GDM1 (cell line): Measurements from ENCODE around the gene EBP.
A peak's percentile ranks its signal among the peaks of the same experiment; 100 is the strongest.
"Not testable (repeated sequence)": the region's sequence is repeated elsewhere in the genome, so short reads cannot be mapped to it uniquely, and the experiment has no call there.

Experiments used
- DNase-seq: peaks from one replicate; lab custom pipeline; 2025; lab: John Stamatoyannopoulos, UW

EBP gene

DNA sequence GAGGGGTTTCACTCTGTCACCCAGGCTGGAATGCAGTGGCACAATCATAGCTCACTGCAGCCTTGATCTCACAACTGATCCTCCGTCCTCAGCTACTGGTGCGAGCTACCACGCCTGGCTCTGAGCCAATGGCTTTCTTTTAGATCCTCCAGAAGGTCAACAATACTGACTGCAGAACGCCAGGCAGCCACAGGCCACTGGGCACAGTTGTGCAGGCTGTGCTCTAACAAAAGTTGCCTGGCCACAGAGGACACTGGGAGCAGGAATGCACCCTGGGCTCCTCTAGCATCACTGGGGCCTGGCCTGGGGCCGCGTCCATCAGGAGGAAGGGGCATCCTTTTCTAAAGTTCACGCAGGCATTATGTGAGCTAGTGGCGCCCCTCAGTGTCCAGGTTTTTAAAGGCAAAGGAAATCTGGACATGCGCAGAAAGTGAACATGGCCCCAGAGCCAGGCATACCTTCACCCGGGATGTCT, 27.7 kb upstream of the EBP start:
- DNase-seq: no peak

DNA sequence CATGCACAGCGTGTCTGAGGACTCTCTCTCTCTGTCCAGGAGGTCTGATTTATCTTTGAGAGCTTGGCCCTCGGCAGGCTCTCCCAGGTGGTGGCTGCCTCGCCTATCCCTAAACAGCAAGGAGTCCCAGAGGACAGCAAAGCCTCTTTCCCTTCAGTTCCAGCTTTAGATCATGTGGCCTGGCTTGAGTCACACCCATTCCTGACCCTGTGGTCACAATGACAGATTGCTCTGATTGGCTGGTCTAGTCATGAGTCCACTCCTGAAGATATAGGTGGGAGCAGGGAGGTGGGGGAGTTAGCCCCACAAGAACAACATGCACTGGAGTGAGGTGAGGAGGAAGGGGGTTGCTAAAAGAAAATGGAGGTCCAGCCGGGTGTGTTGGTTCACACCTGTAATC, 24.9 kb upstream of the EBP start:
- no peak for DNase-seq

DNA sequence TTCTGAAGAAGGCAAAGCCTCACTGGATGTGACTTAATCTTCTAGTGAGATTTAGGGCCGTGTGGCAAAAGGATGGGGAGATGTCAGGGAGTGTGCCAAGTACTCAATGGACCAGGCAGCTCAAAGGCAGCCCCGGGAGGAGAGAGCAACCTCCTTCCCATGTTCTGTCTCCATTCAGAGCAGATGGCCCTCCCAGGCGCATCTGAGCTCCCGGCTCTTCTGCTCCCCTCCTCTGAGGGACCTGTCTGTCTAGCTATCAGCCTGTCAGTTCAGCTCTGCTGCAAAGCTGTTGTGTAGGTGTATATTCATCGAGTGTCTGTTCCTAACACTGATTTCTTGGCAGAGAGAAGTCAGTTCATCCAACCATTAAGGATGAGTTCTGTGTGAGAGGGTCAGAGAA, 23.7 kb upstream of the EBP start:
- DNase-seq: no peak

DNA sequence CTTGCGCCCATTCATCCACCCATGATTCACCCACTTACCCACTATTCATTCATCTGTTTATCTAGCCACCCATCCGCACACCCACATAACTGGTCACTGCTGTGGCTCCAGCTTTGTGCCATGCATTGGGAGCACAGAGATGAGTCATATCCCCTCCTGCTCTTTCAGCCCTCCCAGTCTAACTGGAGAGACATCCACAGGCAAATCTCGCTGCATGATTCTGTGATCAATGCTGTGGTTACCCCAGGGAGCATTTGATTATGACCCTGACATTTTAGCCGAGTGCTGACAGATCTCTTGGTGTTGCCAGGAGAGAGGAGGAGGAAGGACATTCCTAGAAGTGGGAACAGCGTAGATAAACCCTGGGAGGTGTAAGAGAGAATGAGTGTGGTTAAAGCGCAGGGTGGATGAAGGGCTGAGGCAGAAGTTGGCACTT, 23.2 kb upstream of the EBP start:
- DNase-seq: no peak

DNA sequence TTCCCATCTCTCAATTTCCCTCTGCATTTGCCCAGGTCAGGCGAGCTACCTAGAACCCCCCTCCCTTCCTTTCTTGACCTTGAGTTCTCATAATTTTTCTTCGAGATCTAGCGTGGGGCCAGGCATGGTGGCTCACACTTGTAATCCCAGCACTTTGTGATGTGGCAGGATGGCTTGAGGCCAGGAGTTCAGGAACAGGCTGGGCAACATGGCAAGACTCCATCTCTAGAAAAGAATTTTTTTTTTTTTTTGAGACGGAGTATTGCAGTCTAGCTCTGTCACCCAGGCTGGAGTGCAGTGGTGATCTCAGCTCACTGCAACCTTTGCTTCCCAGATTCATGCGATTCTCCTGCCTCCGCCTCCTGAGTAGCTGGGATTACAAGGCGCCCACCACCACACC, 17.3 kb upstream of the EBP start:
- DNase-seq: no peak

DNA sequence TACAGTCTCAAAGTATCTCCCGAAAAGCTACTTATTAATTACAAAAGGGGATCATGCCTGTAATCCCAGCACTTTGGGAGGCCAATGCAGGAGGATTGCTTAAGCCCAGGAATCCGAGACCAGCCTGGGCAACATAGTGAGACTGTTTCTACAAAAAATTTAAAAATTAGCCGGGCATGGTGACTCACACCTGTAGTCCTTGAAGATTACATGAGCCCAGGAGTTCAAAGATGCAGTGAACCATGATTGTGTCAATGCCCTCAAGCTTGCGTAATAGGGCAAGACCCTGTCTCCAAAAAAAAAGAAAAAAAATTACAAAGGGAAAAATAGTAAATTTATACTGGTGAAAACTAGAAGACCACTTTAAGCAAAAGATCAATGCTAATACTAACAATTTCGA, 16.1 kb upstream of the EBP start:
- DNase-seq: no peak

DNA sequence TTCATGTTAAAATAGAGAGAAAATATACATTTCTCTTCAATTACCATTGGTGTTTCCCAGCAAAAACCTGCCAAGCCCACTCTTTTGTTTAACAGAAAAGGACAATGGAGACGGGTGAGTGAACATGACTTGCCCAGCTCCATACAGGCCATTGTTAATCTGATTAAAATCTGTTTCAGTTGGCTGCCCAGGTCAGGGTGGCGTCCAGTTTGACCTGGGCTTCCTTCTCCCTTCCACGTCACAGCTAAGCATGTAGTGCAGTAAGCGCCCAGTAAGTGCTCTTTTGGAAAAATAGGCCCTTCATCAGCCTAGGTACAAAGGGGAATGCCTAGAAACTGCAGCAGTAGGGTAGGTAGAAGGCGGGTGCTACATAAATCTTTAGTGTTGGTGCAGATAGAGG, 14.4 kb upstream of the EBP start:
- no peak for DNase-seq

DNA sequence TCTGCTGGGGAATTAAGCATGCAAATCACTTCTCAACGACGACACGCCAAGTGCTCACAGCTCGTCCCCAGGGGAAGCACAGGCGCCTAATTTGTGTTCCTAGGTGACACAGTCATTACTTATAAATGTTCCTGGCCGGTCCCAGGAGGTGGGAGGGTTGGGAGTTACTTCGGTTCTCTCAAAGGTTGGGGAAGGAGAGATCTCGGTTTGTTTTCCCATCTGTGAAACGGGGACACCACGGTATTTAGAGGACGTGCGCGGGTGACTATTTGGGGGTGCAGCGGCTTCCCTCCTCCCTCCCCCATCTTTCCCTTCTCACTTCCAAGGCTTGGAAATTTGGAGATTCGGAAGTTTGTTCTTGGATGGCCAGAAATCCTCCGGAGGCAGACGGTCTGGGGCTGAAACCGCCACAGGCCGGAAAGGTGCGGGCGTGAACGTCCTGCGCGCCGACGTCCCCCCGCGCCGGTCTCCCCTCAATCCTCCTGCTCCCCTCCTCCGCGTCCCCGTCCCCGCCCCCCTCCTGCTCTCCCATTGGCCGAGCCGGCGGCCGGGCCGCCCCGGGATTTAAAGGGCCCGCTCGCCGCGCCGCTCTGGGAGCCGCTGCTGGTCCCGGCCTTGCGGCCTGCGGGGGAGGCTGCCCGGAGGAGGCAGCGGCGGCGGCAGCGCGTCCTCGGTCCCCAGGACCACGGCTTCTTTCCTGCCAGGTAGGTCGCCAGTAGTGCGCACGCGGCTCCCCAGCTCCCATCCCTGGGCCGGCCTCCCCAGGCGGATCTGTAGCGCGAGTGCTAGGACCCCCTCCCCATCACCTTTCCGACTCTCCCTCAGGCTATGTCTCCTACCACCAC, 13.0 kb upstream of the EBP start, which contains the start of gene PORCN:
Gene PORCN, plus strand, starts transcription at position 593 of the 845 bp plus-strand sequence. CDS start 829 bp downstream, outside the sequence.
- peak; percentile 52 for DNase-seq

DNA sequence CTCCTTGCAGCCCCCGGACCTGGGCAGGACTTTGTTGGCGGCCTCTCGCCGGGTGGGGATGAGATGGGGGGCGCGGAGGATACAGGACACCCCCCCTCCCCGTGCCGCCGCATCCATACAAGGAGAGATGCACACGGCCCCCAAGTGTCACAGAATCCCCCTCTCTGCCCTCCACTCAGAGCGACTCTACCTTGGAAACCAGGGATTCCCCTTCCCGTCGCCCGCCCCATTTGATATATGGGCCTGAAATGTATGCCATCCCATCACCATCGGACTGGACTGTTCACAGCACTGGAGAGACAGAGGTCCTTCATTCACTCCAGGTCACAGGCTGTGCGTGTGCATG, 12.4 kb upstream of the EBP start:
- DNase-seq: no peak

DNA sequence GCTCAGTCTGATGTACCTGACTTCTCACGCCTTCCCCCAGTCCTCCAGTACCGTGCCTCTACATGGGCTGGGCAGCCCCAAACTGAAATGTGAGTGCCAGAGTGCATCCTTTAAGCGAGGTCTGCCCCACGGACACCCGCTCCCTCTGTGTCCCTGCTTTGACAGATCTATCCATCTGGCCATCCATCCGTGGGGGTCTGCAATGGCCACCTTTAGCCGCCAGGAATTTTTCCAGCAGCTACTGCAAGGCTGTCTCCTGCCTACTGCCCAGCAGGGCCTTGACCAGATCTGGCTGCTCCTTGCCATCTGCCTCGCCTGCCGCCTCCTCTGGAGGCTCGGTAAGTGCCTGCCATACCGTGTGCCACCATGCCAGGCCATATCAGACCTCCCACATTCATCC, 12.0 kb upstream of the EBP start:
- DNase-seq: no peak

DNA sequence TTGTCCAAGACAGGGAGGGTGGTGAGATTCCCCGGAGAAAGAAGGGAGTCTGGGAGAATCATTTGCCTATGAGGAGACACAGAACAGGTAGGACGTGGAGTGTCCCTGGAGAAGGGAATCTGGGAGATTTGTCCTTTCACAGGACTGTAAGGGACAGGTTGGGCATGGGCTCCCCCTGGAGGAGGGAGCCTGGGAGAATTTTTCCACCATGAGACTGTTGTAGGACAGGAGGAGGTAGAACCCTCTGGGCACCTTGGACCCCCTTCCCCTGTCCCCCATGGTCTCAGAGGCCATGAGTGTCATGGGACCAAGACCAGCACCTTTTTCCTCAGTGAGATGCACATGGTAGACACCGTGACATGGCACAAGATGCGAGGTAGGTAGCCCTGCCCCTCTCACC, 10.0 kb upstream of the EBP start:
- DNase-seq: no peak

DNA sequence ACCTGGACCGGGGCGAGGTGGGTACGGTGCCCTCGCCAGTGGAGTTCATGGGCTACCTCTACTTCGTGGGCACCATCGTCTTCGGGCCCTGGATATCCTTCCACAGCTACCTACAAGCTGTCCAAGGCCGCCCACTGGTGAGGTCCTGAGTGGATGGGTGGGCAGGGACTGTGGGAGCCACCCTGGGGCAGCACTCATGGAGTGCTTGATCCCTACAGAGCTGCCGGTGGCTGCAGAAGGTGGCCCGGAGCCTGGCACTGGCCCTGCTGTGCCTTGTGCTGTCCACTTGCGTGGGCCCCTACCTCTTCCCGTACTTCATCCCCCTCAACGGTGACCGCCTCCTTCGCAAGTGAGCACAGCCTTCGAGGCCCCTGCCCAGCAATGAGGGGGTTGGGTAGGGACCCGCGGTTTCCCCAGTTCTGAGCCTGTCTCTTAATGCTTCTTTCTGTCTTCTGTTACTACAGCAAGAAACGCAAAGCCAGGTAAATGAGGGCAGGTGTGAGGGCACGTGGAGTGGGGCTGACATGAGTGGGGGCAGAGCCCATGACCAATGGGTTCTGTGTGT, 9.2 kb upstream of the EBP start:
- DNase-seq: no peak

DNA sequence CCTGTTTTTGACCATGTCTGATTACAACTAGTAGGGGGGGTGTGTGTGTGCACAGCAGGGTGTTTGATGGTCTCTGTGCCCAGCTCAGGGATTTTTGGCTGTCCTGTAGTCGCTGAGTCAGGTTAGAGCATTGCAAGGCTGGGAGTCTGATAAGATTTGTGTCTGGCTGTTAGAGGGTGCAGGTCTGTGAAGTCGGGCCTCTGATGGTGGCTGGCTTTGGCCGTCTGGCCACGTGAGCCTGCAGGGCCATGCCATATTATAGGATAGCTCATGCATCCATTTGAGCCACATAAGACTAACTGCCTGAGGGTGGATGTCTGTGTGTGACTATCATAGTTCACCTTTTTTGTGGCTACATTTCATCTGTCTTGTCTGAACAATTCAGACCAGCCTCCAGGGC, 7.9 kb upstream of the EBP start:
- no peak for DNase-seq

DNA sequence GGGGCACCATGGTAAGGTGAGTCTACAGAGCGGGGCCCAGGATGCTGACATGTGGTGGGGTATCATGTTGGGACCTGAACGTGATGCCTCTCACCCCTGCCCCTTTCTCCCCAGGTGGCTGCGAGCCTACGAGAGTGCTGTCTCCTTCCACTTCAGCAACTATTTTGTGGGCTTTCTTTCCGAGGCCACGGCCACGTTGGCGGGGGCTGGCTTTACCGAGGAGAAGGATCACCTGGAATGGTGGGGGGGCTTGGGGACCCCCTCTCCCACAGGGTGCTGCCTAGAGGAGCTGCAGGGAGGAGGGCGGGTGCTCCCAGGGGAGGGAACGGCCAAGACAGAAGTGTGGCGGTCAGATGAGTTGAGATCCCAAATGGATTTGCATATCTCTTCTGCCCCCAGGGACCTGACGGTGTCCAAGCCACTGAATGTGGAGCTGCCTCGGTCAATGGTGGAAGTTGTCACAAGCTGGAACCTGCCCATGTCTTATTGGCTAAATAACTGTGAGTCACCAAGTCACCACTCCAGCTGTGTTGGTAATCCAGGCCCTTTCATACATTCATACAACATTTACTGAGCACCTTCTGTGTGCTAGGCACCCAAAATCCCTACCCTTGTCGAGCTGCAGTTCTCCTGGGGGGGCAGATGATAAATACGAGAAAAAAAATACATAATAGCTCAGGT, 7.3 kb upstream of the EBP start:
- DNase-seq: no peak

DNA sequence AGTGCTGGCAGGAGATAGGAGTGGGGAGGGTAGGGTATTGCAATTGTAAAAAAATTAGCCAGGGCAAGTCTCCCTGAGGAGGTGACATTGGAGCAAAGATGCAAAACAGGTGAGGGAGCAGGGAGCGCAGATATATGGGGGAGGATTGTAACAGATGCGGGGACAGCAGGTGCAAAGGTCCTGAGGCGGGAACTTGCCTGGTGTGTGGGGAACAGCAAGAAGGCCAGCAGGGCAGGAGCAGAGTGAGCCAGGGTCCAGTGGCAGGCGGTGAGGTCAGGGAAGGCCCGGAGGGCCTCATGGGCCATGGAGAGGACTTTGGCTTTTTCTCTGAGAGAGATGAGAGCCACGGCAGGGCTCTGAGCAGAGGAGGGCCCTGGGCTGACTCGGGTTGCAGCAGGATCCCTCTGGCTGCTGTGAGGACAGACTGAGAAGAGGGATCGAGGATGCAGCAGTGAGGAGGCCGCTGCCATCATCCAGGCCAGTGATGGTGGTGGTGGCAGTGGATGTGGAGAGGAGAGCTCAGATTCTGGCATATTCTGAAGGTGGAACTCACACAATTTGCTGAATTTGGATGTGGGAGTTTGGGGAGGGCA, 6.6 kb upstream of the EBP start:
- no peak for DNase-seq

DNA sequence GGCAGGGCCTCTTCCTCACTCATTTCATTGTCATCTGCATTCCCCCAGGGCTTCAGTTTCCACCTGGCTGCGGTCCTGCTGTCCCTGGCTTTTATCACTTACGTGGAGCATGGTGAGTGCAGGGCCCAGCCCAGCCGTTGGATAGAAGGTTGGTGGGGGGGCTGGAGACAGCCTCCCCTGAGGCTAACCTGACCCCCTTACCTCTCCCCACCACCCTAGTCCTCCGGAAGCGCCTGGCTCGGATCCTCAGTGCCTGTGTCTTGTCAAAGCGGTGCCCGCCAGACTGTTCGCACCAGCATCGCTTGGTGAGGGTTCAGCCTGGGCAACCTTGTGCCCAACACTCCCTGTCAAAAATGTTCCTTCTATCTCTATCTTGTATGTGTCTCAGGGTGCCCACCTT, 5.8 kb upstream of the EBP start:
- DNase-seq: no peak

DNA sequence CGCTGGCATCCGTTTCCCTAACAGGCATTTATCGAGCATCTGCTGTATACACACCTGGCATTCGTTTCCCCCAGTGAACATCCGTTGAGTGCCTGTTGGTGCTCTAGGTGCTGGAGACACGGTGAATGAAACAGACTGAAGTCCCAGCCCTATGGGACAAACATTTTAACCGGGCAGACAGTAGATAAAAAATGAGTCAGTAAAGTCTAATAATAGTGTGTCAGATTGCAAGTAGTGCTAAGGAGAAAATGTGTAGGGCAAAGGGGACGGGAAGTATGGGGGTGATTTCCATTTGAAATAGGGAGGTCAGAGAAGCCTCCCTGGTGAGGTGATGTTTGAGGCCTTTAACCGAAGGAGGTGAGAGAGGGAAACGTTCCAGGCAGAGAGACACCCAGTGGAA, 5.3 kb upstream of the EBP start:
- no peak for DNase-seq

DNA sequence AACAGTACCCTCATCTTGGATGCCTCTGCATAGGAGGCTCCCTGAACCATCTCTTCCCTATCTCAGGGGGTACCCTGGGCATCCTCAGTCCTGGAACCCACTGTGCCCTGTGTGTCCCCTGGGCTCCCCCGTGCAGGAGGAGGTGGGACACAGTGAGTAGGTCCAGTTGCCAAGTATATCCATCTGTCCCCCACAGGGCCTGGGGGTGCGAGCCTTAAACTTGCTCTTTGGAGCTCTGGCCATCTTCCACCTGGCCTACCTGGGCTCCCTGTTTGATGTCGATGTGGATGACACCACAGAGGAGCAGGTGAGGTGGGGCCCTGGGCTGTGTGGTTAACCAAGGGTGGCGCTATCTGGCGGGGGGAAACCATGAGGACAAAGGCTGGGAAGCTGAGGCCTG, 4.6 kb upstream of the EBP start:
- no peak for DNase-seq

DNA sequence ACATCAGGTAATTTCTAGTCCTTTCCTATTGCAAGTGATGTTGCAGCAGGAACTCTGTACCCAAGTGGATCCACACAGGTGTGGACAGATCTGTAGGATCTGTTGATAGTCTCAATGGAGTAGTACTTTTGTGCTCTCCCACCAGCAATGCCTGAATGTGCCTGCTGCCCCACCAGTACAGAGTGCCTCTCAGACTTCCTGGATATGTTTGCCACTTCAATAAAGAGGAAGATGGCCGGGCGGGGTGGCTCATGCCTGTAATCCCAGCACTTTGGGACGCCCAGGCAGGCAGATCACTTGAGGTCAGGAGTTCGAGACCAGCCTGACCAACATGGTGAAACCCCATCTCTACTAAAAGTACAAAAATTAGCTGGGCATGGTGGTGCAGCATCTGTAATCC, 2.1 kb upstream of the EBP start:
- DNase-seq: not testable (repeated sequence)

DNA sequence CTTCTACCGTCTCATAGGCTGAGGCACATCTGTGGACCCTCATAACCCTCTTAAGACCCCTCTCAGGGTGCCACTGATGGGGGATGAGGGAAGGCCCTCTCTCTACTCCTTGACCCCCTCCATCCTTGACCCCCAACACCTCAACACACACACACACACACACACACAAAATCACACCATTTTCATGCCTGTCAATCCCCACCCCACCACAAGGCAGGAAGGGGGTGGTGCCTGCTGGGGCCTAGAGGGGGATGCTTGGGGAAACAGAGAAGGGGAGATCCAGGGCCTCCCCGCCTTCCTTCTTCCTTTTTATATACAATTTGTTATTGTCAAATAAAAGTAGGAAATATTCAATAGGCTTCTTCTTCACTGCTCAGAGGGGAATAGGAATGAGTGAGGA, 1.2 kb upstream of the EBP start:
- DNase-seq: no peak

DNA sequence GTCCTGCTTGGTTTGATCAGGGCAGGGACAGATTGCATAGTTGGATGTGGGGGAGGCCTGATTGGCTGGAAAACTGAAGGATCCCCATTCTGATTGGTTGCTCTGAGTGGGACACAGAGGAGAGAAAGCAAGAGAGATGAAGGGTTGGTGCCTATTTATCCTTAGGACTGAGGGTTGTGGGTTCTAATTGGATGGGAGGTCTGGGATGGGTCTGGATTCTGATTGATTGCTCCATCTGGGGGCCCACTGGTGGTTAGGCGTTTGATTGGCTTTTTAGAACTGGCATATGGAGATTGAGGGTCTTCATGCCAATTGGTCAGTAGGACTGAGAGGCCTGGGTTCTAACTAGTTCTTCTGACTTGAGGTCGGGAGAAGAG, 644 bp upstream of the EBP start:
- no peak for DNase-seq

DNA sequence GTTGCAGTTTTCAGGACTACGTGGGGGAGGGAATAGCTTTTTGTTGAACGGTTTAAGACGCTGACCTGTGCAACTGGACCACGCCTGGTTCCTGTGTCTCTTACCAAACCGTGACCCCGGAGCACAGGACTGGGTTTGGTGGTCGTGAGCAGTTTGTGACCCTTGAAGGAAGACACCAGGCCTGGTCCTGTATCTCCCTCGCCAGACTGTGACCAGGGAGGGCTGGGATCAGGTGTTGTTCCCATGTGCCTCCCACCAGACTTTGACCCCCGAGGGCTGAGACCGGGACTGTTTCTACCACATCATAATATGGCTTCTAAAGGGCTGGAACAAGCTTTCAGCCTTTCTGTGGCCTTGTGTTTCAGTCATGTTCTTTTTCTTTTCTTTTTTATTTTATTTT, 683 bp downstream of the EBP start:
- DNase-seq: no peak

DNA sequence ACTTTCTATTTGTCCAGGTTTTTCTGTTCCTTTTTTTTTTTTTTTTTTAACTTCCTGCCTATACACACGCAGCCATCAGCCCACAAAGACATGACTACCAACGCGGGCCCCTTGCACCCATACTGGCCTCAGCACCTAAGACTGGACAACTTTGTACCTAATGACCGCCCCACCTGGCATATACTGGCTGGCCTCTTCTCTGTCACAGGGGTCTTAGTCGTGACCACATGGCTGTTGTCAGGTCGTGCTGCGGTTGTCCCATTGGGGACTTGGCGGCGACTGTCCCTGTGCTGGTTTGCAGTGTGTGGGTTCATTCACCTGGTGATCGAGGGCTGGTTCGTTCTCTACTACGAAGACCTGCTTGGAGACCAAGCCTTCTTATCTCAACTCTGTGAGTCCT, 2.1 kb downstream of the EBP start:
- DNase-seq: no peak
